Left kidney (tissue), 2 donors: Measurements from ENCODE around the gene HES7. TPM values are rescaled to one million over a fixed set of nuclear protein-coding genes. Genes with fewer than 3 reads are reported as not detected.

Source experiments
- DNase-seq: peaks from one replicate; pipeline ENCODE4 v3.0.0-alpha.2; 2013
- polyA plus RNA-seq: library from polyadenylated mRNA; unstranded; fragments of 120-200 nt; gene quantifications from one replicate; pipeline ENCODE4 v1.2.1, GENCODE V29; 2013; ENCODE audit not compliant: insufficient read length

Gene HES7
- polyA plus RNA-seq, 1 donor: not detected

DNA sequence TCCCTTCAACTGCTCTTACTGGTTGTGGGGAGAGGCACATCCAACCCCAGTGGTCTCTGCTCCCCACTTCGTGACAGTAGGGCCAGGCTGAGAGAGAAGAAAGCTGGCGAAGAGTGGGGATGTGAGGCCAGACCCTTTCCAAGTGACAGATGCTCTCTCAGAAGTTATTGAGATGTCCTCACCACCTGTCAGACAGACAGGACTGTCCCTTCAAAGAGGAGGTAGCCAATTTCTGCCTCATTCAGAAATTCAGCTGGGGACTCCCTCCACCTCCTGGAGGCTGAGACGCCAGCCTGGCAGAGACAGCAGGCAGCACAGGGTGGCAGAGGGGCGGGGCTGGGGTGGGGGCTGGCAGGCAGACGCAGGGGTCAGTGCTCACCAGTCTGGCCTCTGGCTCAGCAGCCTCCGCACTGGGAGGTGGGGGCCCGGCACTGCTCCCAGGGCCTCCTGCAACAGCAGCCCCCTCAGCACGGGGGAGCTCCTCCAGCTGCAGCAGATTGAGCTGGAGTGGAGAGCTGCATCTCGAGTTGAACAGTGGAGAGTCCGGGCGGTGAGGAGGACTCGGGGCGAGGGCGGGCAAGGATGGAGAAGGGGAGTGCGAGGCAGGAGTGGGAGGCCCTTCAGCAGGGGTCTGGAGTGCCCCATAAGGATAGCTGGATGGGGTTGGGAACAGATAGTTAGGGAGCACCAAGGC lies 19.1 kb upstream of the HES7 start:
- DNase-seq: no peak

- no peak for DNase-seq
These were observed 18.4 kb upstream of the HES7 start for GRCh38 chr17:8142158-8142886.

- no peak for DNase-seq
These were observed 17.8 kb upstream of the HES7 start for GRCh38 chr17:8141741-8142140.

DNA sequence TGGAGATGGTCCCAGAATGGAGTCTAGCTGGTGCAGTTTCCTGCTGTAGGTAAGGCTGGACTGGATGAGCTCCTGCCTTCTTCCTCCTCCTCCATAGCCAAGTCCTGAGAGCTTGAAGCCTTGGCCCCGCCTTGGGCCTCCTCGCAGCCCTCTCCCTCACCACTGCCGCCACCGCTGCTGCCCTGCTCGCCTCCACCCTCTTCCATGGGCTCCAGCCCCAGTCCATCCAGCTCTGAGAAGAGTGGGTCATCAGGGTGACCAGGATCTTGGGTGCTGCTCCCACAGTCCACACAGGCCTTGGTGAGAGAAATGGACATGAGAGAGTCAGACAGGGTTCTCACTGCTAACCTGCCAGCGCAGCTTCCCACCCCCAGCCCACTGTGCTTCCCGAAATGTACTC lies 17.1 kb upstream of the HES7 start:
- no peak for DNase-seq

GRCh38 chr17:8140065-8141029 lies 16.4 kb upstream of the HES7 start:
- no peak for DNase-seq

DNA sequence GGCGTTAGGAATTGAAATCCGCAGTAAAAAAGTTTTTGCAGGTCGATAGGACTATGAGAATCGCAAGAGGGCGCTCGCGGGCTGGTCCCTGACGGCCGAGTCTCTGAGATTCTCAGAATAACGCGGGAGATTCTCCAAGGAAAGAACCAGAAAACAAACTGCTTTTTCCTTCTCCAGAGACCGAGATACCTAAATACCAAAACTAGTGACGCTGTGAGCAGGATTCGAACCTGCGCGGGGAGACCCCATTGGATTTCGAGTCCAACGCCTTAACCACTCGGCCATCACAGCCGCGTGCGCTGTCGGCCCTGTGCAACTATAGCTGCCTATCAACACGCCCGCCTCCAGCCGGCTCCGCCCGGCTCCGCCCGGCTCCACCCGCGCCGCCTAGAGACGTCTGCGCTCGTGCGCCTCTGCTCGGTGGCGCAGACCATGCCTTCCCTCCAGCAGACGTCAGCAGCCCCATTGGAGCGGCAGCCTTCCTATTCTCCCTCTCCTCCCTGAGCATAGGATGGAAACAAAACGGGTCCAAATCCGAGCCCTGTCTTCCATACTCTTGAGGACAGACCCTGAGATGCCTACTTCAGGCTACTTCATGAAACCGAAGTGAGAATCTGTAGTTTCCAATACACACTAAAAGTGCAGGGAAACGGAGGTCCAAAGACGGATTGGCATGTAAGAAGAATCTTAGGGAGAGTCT lies 14.9 kb upstream of the HES7 start:
- DNase-seq: peak; percentile 96

DNA sequence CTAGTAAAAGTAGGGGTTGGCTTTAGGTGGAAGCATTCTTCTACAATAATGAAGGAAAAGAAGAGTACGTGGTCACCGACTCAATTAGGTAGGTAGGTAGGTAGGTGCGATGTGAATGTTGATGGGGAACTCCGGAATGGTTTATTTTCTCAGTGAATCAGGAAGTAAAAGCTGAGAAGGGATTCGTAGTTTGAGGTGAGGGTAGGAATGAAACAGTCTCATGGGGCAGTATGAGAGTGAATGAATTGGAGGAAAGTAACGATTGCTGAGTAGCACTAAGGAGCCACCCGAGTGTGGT lies 14.4 kb upstream of the HES7 start:
- no peak for DNase-seq

GRCh38 chr17:8137645-8138373 lies 13.9 kb upstream of the HES7 start:
- DNase-seq: no peak

DNA sequence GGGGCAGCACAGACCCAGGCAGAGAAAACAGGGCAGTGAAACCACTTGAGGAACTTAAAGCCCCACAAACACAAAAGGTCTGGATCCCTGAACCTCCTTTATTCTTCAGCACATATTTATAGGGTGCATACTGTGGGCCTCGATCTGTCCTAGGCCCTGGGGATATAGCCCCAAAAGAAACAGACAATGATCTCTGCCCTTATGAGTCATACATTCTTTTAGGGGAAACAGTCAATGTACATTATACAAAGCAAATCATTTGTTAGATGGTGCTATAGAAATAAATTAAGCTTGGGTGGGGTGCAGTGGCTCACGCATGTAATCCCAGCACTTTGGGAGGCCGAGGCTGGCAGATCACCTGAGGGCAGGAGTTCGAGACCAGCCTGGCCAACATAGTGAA lies 10.0 kb upstream of the HES7 start:
- no peak for DNase-seq

DNA sequence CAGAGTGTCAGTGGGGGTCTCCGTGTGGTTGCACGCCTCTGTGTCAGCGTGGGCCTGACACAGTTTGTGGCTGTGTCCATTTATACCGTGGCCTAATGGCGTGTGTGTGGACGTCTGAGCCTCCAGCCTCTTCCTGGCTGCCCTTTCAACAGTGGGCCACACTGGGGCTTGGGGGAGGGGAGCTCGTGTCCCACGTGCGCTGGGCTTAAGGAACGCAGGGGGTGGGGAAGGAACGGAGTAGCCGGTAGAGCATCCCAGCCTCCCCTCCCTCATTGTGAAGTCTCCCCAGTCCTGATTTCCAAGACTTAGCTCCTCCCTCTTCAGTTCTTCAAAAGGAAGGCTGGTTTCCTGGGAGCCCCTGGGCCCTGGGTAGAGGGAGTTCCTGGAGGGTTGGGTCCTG lies 9.5 kb upstream of the HES7 start:
- no peak for DNase-seq

- no peak for DNase-seq
These were observed 8.0 kb upstream of the HES7 start for GRCh38 chr17:8131844-8132441.

DNA sequence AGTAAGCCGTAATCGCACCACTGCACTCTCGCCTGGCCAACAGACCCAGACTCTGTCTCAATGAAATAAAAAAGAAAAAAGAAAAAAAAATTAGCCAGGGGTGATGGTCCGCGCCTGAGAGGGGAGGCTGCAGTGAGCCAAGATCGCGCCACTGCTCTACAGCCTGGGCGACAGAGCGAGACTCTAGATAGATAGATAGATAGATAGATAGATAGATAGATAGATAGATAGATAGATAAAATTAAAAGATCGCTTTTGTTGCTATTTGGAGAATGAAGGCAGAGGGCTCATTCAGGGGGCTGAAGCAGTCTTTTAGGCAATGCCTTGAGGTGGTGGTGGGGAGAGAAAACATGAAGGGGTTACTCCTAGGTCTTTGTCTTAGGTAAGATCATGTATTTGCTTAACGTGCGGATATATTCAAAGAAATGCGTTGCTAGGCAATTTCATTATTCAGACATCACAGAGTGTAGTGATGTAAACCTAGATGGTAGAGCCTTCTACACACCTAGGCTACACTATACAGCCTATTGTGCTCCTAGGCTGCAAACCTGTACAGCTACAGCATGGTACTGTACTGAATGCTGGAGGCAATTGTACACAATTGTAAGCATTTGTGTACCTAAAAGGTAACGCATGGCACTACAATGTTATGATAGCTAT lies 4.3 kb upstream of the HES7 start:
- DNase-seq: no peak

DNA sequence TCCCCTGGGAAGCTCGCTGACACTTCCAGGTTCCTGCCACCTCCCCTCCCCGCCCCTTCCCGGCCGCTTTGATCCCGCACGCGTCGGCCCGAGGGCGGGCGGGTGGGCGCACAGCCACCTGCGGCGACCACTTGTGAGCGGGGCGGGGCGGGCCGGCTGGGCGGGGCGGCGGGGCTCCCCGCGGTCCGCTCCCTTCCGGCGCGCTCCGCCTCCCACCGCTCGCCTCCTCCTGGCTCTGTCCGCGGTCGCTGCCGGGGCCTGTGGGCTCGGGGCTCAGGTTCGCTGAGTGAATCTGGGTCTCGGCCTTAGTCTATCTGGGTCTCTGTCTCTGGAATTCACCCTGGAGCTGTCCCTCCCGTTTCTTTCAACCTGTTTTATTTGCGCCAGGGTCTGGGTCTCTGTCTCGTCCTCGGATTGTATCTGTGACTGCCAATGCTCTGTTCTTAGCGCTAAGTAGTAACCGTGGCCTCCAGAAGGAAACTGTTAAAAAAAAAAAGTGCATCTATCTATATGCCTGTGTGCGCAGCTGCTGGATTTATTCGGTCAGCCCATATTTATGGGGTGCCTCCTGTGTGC lies 2.7 kb upstream of the HES7 start:
- DNase-seq: no peak

GRCh38 chr17:8125947-8126490 lies 2.1 kb upstream of the HES7 start:
- no peak for DNase-seq

- DNase-seq: peak; percentile 86
These were observed 1.4 kb upstream of the HES7 start for GRCh38 chr17:8125154-8125946.

- no peak for DNase-seq
These were observed 646 bp upstream of the HES7 start for GRCh38 chr17:8124350-8125153.

- no peak for DNase-seq
These were observed 797 bp downstream of the HES7 start for GRCh38 chr17:8122924-8123694.
